Activated CD8-positive, alpha-beta memory T cell treated with anti-CD3 and anti-CD28 coated beads, Interleukin-2, amount 50 U/mL, for 1 hour (primary cell): ENCODE results near the gene TCF7L1.

Experiments used
- DNase-seq: peaks from one replicate; pipeline ENCODE4 v3.0.0-alpha.2; 2020; ENCODE audit errors: extremely low read depth

Gene TCF7L1

GRCh38 chr2:85163675-85164074, 30.5 kb downstream of the TCF7L1 start:
- no peak for DNase-seq

GRCh38 chr2:85164145-85164569, 31.0 kb downstream of the TCF7L1 start:
- no peak for DNase-seq

GRCh38 chr2:85165088-85165690, 32.0 kb downstream of the TCF7L1 start:
- no peak for DNase-seq

GRCh38 chr2:85166021-85166420, 32.8 kb downstream of the TCF7L1 start:
- DNase-seq = no peak

GRCh38 chr2:85167479-85167878, 34.3 kb downstream of the TCF7L1 start:
- no peak for DNase-seq

- DNase-seq = no peak
Observed at GRCh38 chr2:85168942-85169341, 35.8 kb downstream of the TCF7L1 start.

GRCh38 chr2:85169581-85169980, 36.4 kb downstream of the TCF7L1 start:
- no peak for DNase-seq

GRCh38 chr2:85170938-85171475, 37.8 kb downstream of the TCF7L1 start:
- DNase-seq = no peak

- DNase-seq = no peak
Observed at GRCh38 chr2:85171916-85172315, 38.7 kb downstream of the TCF7L1 start.

- no peak for DNase-seq
Observed at GRCh38 chr2:85173909-85174308, 40.7 kb downstream of the TCF7L1 start.

GRCh38 chr2:85174943-85175342, 41.8 kb downstream of the TCF7L1 start:
- DNase-seq = no peak

GRCh38 chr2:85175369-85176299, 42.4 kb downstream of the TCF7L1 start:
- no peak for DNase-seq

GRCh38 chr2:85177031-85177824, 44.0 kb downstream of the TCF7L1 start:
- no peak for DNase-seq

- DNase-seq = no peak
Observed at GRCh38 chr2:85178154-85178553, 45.0 kb downstream of the TCF7L1 start.

- DNase-seq = no peak
Observed at GRCh38 chr2:85178980-85179411, 45.8 kb downstream of the TCF7L1 start.

GRCh38 chr2:85179541-85179940, 46.3 kb downstream of the TCF7L1 start:
- DNase-seq = no peak

- DNase-seq = no peak
Observed at GRCh38 chr2:85180322-85181133, 47.3 kb downstream of the TCF7L1 start.

- no peak for DNase-seq
Observed at GRCh38 chr2:85181134-85181631, 48.0 kb downstream of the TCF7L1 start.

- DNase-seq = no peak
Observed at GRCh38 chr2:85181844-85182456, 48.8 kb downstream of the TCF7L1 start.

- DNase-seq = no peak
Observed at GRCh38 chr2:85183076-85183475, 49.9 kb downstream of the TCF7L1 start.
